Urinary bladder (tissue), 4 donors: Measurements from ENCODE around the gene PML. TPM values are rescaled to one million over a fixed set of nuclear protein-coding genes. Genes with fewer than 3 reads are reported as not detected.
"Not testable (repeated sequence)": the region's sequence is repeated elsewhere in the genome, so short reads cannot be mapped to it uniquely, and the experiment has no call there.

Experiments used
- DNase-seq: peaks from one replicate; pipeline ENCODE4 v3.0.0-alpha.2; 2015; ENCODE audit errors: extremely low spot score
- H3K27ac ChIP-seq: one replicate; pipeline ENCODE4 v1.5.1; 2013; ENCODE audit warnings: low read depth, mild to moderate bottlenecking, moderate library complexity
- H3K36me3 ChIP-seq: one replicate; pipeline ENCODE4 v1.6.1; 2013; ENCODE audit warnings: mild to moderate bottlenecking, moderate library complexity; ENCODE audit not compliant: insufficient read depth
- H3K4me1 ChIP-seq: one replicate; pipeline ENCODE4 v1.6.1; 2013; ENCODE audit warnings: mild to moderate bottlenecking, moderate library complexity; ENCODE audit not compliant: insufficient read depth
- H3K4me3 ChIP-seq: one replicate; pipeline ENCODE4 v1.5.1; 2013; ENCODE audit warnings: low read depth, low read length
- WGBS: extraction: QIAGEN DNeasy Blood & Tissue Kit; methylation state at CpG from one replicate; pipeline ENCODE4 v1.1.7; 2013; 5-methylcytosine and 5-hydroxymethylcytosine counted together
- polyA plus RNA-seq: library from polyadenylated mRNA; stranded (reverse); fragments of 200-250 nt; gene quantifications from one replicate; pipeline ENCODE4 v1.2.3, GENCODE V29; 2013
- total RNA-seq: library from RNA; depleted of rRNA; stranded (reverse); fragments of >200 nt; gene quantifications from one replicate; pipeline ENCODE4 v1.2.3, GENCODE V29; 2014
- donor health status: healthy with polysubstance abuse.
- donor health status: healthy.

Gene PML
- total and polyA plus RNA-seq, 2 donors: 22.3 to 36.5 TPM

DNA sequence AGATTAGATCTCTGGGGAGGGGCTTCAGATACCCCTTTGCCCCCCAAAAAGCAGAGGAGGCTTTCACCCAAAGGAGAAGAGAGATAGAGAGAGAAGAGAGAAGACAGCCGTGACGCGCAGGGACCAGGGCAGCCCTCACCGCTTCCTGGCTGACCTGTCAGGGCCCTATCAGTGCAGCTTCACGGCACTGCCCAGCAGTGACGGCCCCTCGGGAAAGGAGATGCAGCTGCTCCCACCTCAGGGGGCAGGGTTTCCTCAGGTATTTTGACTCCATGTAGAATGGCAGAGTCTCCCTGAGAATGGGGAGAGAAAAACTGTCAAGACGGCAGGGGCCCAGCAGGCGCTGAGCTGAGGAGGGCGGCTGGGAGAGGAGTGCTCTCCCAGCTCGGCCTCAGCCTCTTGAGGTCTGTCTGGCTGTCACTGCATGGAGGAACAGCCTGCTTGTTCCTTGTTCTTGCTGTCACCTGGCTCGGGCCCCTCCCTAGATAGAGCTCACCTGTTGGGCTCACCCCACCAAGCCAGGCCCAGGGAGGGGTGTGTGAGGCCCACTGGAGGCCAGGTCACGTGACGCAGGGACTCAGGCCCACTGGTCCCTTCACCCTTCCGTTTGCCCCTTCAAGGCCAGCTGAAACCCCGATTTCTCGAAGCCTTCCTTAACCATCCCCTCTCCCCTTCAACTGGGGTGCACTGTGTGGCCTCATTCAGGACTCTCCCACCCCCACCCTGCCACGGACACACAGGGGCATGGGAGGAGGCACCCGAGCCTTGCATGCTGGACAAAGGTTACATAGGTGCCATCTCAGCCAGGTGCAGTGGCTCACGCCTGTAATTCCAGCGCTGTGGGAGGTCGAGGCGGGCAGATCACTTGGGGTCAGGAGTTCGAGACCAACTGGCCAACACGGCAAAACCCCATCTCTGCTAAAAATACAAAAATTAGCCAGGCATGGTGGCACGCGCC lies 40.0 kb upstream of the PML start:
- no peaks in the 10 kb centered on the region for H3K36me3 ChIP-seq
- no peak for DNase-seq
- no peak overlapping the region for H3K27ac ChIP-seq
- no peaks in the 10 kb centered on the region for H3K4me1 ChIP-seq
- no peak overlapping the region for H3K4me3 ChIP-seq
- WGBS: 86% methylated on average over 27 of the region's 27 CpGs

DNA sequence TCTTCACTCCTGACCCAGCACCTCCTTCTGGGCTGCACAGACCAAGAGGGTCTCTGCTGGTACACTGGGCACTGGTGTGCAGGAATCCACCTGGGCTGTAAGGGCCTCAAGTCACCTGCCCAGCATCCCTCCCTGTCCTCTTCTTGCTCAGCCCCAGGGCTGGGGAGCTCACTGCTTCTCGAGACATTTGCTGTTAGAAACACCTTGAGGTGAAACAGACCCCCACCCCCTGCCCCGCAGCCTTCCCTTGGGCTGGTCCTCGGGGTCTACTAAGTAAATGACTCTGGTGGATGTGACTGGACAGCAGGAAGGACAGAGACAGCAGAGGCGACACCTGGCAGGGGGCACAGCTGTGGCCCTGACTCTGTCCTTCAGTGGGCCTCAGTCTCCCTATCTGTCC lies 39.2 kb upstream of the PML start:
- Histone ChIP-seq H3K36me3 (no peaks in the 10 kb centered on the region), H3K4me3 (no peak overlapping the region), H3K27ac (no peak overlapping the region), H3K4me1 (no peaks in the 10 kb centered on the region)
- WGBS: 91% methylated on average over 4 of the region's 4 CpGs
- DNase-seq: no peak

DNA sequence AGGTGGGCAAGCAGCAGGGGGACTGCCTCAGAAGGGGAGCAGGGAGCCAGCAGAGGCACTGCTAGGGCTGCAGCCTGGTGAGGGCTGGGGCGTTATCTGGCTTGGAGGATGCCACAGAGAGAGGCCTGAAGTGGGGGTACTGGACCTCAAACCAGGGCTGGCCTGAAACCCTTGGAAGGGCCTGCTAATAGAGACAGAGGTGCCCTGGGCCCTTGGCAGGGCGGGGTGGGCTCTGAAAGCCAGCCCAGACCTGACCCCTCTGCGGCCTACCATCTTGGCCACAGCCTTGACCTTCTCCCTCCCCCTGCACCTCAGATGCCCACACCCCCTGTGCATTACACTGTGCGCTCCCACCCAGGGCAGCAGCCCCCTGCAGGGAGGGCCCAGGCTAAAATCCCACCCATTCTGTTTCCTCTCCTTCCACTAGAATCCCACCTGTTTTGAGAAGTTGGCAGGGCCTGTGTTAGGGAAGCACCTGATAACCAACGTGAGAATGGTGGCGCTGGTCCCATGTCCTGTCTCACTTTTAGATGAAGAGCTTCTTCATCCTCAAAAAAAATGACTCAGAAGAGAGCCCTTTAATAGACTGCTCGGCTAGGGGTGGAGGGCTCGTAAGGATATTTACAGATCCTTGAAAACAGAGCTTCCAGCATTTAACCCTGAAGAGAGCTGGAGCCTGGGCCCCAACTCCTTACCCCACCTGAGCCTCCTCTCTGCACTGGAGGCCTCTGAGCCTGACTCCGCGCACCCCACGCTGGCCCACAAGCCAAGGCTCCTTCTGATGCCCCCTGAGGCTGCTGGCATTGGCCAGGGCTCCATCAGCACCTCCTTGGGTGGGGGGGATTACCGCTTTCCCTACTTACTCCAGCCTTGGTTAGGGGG lies 38.4 kb upstream of the PML start:
- 81% methylated on average over 12 of the region's 12 CpGs for WGBS
- no peak for DNase-seq
- no peaks in the 10 kb centered on the region for H3K36me3 ChIP-seq
- no peak overlapping the region for H3K27ac ChIP-seq
- H3K4me3 ChIP-seq: no peak overlapping the region
- H3K4me1 ChIP-seq: no peaks in the 10 kb centered on the region

DNA sequence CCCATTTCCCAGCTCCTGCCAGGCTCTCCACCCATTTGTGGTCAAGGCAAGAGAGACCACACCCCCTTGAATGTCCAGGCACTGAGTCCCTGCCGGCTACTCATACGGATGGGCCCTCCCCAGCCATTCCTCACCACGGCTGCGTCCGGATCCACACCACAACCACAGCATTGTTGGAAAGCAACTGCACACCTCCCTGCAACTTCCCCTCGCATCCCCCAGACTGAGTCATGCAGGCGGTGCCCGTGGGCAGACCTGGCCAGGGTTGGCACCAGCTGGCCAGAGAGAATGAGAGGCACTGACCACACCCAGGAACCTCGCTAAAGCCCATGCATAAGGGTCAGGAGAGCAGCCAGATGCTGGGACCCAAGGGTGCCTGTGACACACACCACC lies 37.8 kb upstream of the PML start:
- DNase-seq: no peak
- Histone ChIP-seq H3K27ac (no peak overlapping the region), H3K4me3 (no peak overlapping the region), H3K36me3 (no peaks in the 10 kb centered on the region), H3K4me1 (no peaks in the 10 kb centered on the region)
- 49% methylated on average over 9 of the region's 9 CpGs for WGBS

DNA sequence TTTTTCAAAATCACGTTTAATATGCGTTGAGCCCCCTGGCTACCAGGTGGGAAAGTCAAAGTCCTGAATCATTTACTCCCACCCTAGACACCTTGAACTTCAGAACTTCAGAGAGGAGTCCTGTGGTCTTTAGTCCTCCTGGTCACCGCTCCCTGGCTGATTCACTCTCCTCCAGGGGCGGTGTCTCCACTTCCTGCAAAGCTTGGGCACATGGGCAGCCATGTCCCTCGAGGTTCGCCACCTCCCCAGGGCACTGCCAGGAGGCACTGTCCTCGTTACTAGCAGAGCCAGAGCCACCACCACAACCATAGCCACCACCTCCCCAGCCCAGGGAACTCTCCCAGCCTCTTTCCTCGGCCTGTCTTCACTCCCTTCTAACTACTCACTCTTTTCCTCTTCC lies 37.2 kb upstream of the PML start:
- H3K4me3 ChIP-seq: no peak overlapping the region
- H3K36me3 ChIP-seq: no peaks in the 10 kb centered on the region
- no peak for DNase-seq
- 84% methylated on average over 8 of the region's 8 CpGs for WGBS
- H3K4me1 ChIP-seq: no peaks in the 10 kb centered on the region
- no peak overlapping the region for H3K27ac ChIP-seq

DNA sequence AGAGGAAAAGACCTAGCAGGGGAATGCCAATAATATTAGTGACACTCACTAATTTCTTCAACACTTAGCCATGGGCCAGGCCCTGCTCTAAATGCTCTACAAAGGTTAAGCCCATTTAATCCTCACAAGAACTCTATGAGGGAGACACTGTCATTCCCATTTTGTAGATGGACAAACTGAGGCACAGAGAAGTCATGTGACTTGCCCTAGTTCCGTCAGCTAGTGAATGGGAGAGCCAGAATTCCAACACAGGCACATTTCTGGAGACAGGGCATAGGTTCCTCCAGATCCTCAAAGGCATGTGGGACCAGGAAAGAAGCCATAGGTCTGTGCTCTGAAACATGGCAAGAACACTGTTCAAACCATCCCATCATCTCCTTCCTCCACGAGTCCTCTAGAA lies 36.7 kb upstream of the PML start:
- H3K4me3 ChIP-seq: no peak overlapping the region
- no peak overlapping the region for H3K27ac ChIP-seq
- H3K4me1 ChIP-seq: no peaks in the 10 kb centered on the region
- DNase-seq: no peak
- H3K36me3 ChIP-seq: no peaks in the 10 kb centered on the region
- WGBS: 85% methylated on average over 2 of the region's 2 CpGs

DNA sequence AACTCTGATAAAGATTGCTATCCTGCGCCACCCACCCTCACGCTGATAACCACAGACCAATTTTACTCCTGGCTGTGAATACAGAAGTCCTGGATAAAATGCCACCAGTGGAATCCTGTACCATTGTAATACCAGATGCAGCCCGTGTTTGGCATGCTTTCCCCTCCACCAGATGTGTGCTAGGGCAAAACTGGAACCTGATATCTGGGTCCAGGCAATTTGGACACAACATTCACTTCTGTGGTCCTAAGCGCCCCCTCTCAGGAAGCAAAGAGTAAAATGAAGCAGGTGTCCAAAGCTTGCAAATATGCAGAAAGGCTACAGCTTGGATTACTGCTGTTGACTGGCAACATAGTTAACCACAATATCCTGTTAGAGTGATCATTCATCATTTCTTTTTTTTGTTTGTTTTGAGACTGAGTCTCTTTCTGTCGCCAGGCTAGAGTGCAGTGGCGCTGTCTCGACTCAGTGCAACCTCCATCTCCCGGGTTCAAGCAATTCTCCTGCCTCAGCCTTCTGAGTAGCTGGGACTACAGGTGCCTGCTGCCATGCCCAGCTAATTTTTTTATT lies 35.4 kb upstream of the PML start:
- H3K4me3 ChIP-seq: no peak overlapping the region
- no peak overlapping the region for H3K27ac ChIP-seq
- no peaks in the 10 kb centered on the region for H3K36me3 ChIP-seq
- no peaks in the 10 kb centered on the region for H3K4me1 ChIP-seq
- no peak for DNase-seq
- 59% methylated on average over 8 of the region's 8 CpGs for WGBS

DNA sequence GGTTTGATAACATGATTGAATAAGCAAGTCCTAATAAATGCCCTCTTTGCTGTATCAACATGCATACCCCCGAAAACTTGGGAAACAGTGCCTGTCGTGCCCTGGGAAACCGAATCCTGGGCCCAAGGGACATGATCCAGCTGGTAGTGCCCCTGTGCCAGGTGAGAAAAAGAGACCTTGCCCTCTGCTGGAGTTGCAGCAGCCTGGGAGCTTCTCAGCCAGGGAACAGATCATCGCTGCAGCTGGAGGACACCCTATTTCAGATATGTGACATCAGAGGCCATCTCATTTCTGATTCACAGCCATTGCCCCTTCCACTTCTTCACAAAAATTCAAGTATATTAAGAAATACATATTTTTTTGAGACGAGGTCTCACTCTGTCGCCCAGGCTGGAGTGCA lies 34.7 kb upstream of the PML start:
- Histone ChIP-seq H3K4me1 (no peaks in the 10 kb centered on the region), H3K36me3 (no peaks in the 10 kb centered on the region), H3K4me3 (no peak overlapping the region), H3K27ac (no peak overlapping the region)
- DNase-seq: no peak
- 90% methylated on average over 6 of the region's 6 CpGs for WGBS

DNA sequence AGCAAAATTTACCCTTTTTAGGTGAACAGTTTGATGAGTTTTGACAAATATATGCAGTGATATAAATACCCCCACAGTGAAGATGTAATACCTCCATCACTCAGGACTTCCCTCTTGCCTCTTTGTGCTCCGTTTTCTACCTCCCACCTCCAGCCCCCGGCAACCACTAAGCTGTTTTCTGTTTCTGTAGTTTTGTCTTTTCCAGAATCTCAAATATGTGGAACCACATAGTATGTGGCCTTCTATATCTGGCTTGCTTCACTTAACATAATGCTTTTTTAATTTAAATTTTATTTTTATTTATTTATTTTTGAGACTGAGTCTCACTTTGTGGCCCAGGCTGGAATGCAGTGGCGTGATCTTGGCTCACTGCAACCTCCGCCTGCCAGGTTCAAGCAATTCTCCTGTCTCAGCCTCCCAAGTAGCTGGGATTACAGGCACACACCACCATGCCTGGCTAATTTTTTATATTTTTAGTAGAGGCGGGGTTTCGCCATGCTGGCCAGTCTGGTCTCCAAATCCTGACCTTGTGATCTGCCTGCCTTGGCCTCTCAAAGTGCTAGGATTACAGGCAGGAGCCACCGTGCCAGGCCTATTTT lies 33.9 kb upstream of the PML start:
- H3K4me1 ChIP-seq, H3K27ac ChIP-seq, DNase-seq, H3K4me3 ChIP-seq, H3K36me3 ChIP-seq: not testable (repeated sequence)
- WGBS: 93% methylated on average over 7 of the region's 7 CpGs

DNA sequence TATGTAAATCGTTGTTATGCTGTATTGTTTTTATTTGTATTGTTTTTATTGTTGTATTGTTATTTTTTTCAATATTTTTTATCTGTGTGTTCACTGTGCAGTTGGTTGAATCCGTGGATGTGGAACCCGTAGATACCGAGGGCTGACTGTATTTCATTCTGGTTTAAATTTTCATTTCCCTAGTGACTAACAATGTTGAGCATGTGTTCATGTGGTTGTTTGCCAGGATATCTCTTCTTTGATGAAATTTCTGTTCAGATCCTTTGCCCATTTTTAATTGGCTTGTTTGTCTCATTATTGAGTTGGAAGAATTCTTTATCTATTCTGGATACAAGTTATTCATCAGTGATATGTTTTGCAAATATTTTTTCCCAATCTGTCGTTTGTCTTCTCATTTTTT lies 32.1 kb upstream of the PML start:
- DNase-seq: no peak
- WGBS: 51% methylated on average over 5 of the region's 5 CpGs

DNA sequence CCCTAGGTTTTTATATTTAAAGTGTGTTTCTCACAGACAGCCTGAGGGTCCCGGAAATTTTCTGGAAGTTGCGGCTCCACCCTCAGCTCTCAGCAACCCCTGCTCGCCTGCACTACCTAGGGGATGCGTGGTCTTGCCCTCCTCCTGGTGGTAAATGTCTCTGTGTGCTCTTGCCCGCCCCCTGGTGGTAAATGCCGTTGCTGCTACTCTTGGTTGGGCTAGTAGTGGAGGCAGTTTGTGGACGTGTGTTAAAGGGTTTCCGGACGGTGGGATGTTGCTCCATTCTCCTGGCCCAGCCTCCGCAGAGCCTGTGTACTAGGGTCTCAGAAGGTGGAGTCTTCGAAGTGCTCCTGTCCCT lies 29.8 kb upstream of the PML start:
- Histone ChIP-seq H3K27ac (no peak overlapping the region), H3K36me3 (no peaks in the 10 kb centered on the region), H3K4me1 (no peaks in the 10 kb centered on the region), H3K4me3 (no peak overlapping the region)
- DNase-seq: no peak
- 22% methylated on average over 11 of the region's 11 CpGs for WGBS

More for the DNA sequence above, 32.1 kb upstream of the PML start:
- Histone ChIP-seq H3K4me3 (no peak overlapping the region), H3K4me1 (no peaks in the 10 kb centered on the region), H3K27ac (no peak overlapping the region), H3K36me3 (no peaks in the 10 kb centered on the region)

DNA sequence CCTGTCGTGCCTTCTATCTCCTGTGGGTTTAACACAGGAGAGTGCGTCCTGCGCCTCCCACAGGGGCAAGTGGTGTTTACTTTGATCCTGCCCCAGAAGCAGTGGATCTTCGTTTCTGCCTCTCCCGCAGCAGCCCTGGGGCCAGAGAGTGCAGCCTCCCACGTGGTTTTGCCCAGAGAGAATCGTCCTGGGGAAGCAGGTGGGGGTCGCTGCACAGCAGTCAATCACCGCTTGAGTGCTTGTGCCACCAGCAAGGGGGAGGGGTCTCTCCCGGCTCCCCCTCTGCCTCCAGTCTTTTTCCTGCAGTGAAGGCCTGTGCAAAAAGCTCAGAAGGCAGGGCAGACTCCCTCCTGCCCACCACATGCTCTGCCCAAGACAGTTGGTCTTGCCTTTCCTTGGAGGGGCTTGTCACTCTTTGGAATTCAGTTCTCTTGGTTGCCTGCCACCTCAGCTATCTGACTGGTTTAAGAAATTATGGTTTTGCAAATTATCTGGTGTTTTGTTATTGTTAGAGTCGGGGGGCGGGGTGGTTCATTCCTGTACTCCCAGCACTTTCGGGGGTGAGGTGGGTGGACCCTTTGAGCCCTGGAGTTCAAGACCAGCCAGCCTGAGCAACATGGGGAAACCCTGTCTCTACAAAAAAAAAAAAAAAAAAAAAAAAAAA lies 29.3 kb upstream of the PML start:
- Histone ChIP-seq H3K4me3 (no peak overlapping the region), H3K36me3 (no peaks in the 10 kb centered on the region), H3K27ac (no peak overlapping the region), H3K4me1 (no peaks in the 10 kb centered on the region)
- no peak for DNase-seq
- WGBS: 43% methylated on average over 13 of the region's 13 CpGs

DNA sequence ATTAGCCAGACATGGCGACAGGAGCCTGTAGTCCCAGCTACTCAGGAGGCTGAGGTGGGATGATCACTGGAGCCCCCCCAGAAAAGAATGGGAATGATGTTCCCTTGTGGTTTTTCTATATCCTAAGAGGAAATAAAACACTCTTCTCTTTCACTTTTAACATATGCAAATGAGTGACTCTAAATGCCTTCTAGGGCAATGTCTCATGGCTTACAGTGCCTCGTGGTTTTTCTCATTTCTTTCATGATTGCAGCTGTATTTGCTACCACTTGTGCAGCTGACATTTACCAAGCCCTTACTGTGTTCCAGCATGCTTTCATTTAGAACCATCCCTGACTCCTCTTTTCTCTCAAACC lies 28.8 kb upstream of the PML start:
- Histone ChIP-seq H3K4me3 (no peak overlapping the region), H3K36me3 (no peaks in the 10 kb centered on the region), H3K4me1 (no peaks in the 10 kb centered on the region), H3K27ac (no peak overlapping the region)
- 58% methylated on average over 2 of the region's 2 CpGs for WGBS
- no peak for DNase-seq
